Calu3 (cell line): ENCODE measurements around the gene ZFYVE9. TPM values are rescaled to one million over a fixed set of nuclear protein-coding genes. Genes with fewer than 3 reads are reported as not detected.
A peak's percentile ranks its signal among the peaks of the same experiment; 100 is the strongest.

ENCODE experiments used
- BruUV-seq: library from RNA; stranded (reverse); fragments of 400-500 nt; replicated peaks from 2 replicates; lab custom pipeline; 2021; lab: Mats Ljungman, UMichigan
- CTCF ChIA-PET: fragments of 300-600 bp; sonication (Branson Sonifier 250); formaldehyde crosslinking; loops from one replicate; lab custom pipeline; 2022; ENCODE audit warnings: antibody characterized with exemption; lab: Charles Lee
- DNase-seq: peaks from one replicate; pipeline ENCODE4 v3.0.0; 2022
- H3K27ac Mint-ChIP-seq: one replicate; pipeline ENCODE4 v1.8.0; 2022; ENCODE audit warnings: mixed read lengths; ENCODE audit not compliant: unreplicated experiment
- H3K27me3 Mint-ChIP-seq: one replicate; pipeline ENCODE4 v1.8.0; 2022; ENCODE audit warnings: mixed read lengths; ENCODE audit not compliant: unreplicated experiment
- H3K36me3 Mint-ChIP-seq: one replicate; pipeline ENCODE4 v1.8.0; 2022; ENCODE audit warnings: mild to moderate bottlenecking, moderate library complexity, mixed read lengths; ENCODE audit not compliant: insufficient read depth, unreplicated experiment
- H3K4me1 Mint-ChIP-seq: one replicate; pipeline ENCODE4 v1.8.0; 2022; ENCODE audit warnings: mild to moderate bottlenecking, low read depth, mixed read lengths; ENCODE audit not compliant: unreplicated experiment
- H3K4me3 Mint-ChIP-seq: one replicate; pipeline ENCODE4 v1.8.0; 2022; ENCODE audit warnings: mild to moderate bottlenecking, low read depth, moderate library complexity, mixed read lengths; ENCODE audit not compliant: unreplicated experiment
- H3K9me3 Mint-ChIP-seq: one replicate; pipeline ENCODE4 v1.8.0; 2022; ENCODE audit warnings: low read depth, mixed read lengths; ENCODE audit not compliant: unreplicated experiment
- CTCF ChIP-seq: fragments of 200-600 bp; IDR thresholded peaks from one replicate; pipeline ENCODE4 v1.8.0; 2022; ENCODE audit warnings: antibody characterized with exemption; ENCODE audit not compliant: unreplicated experiment
- intact Hi-C: fragments of 100-400 bp; cut with micrococcal nuclease; formaldehyde crosslinking; loops from one replicate; pipeline ENCODE4 v1.10.0; 2022; ENCODE audit not compliant: unreplicated experiment
- total RNA-seq: library from RNA; stranded (reverse); gene quantifications from 2 replicates; pipeline ENCODE4 v1.2.3, GENCODE V29; 2022

ZFYVE9 gene
- total RNA-seq, 1 experiment from 2014 or later: 13.6 TPM

- Mint-ChIP-seq H3K27ac (no peak overlapping the region), H3K27me3 (no peaks in the 10 kb centered on the region), H3K9me3 (no peaks in the 10 kb centered on the region), H3K4me1 (peaks cover 10% of the 10 kb centered on the region), H3K4me3 (no peak overlapping the region), H3K36me3 (no peaks in the 10 kb centered on the region)
- no peak for DNase-seq
- no peak for TF ChIP-seq CTCF
- CTCF ChIA-PET: no interaction called here
- intact Hi-C loops: no loop called here
- BruUV-seq: no TSS peak
These were observed 15.7 kb downstream of the ZFYVE9 start for GRCh38 chr1:52157582-52157981.

GRCh38 chr1:52158218-52158617 lies 16.3 kb downstream of the ZFYVE9 start:
- intact Hi-C loops: no loop called here
- CTCF ChIA-PET: interaction anchor here (0.7 kb wide), 1 partner anchor 699 kb away, joined by 5 read pairs; no protein-coding TSS in a partner anchor
- BruUV-seq: no TSS peak
- H3K27ac Mint-ChIP-seq: no peak overlapping the region
- no peaks in the 10 kb centered on the region for H3K9me3 Mint-ChIP-seq
- no peaks in the 10 kb centered on the region for H3K27me3 Mint-ChIP-seq
- TF ChIP-seq CTCF: no peak
- no peaks in the 10 kb centered on the region for H3K36me3 Mint-ChIP-seq
- peaks cover 10% of the 10 kb centered on the region for H3K4me1 Mint-ChIP-seq
- H3K4me3 Mint-ChIP-seq: no peak overlapping the region
- no peak for DNase-seq

- no TSS peak for BruUV-seq
- H3K36me3 Mint-ChIP-seq: no peaks in the 10 kb centered on the region
- CTCF ChIA-PET: interaction anchor here (0.7 kb wide), 1 partner anchor 138 kb away, joined by 3 read pairs; no protein-coding TSS in a partner anchor
These were observed 17.3 kb downstream of the ZFYVE9 start for GRCh38 chr1:52159033-52159789.

GRCh38 chr1:52162947-52163346 lies 21.1 kb downstream of the ZFYVE9 start:
- peaks cover 10% of the 10 kb centered on the region for H3K4me1 Mint-ChIP-seq
- no peak for DNase-seq
- H3K27ac Mint-ChIP-seq: no peak overlapping the region
- H3K27me3 Mint-ChIP-seq: no peaks in the 10 kb centered on the region
- intact Hi-C loops: no loop called here
- H3K36me3 Mint-ChIP-seq: no peaks in the 10 kb centered on the region
- H3K4me3 Mint-ChIP-seq: no peak overlapping the region
- no peak for TF ChIP-seq CTCF
- CTCF ChIA-PET: no interaction called here
- BruUV-seq: no TSS peak
- H3K9me3 Mint-ChIP-seq: no peaks in the 10 kb centered on the region

More at GRCh38 chr1:52159033-52159789, 17.3 kb downstream of the ZFYVE9 start:
- Mint-ChIP-seq H3K27ac (no peak overlapping the region), H3K27me3 (no peaks in the 10 kb centered on the region), H3K4me1 (peaks cover 10% of the 10 kb centered on the region), H3K9me3 (no peaks in the 10 kb centered on the region), H3K4me3 (no peak overlapping the region)
- intact Hi-C loops: no loop called here
- DNase-seq: peak; percentile 17
- TF ChIP-seq CTCF: no peak
